GM19351 (cell line): Measurements from ENCODE around the gene NR1H4.
"Not testable (repeated sequence)": the region's sequence is repeated elsewhere in the genome, so short reads cannot be mapped to it uniquely, and the experiment has no call there.

Experiments used
- ATAC-seq: cut with Tn5 transposase; IDR thresholded peaks from one replicate; pipeline ENCODE4 v1.9.1; 2021; ENCODE audit warnings: mild to moderate bottlenecking, moderate library complexity; ENCODE audit not compliant: unreplicated experiment

NR1H4 gene

GRCh38 chr12:100565987-100566545, 92.4 kb downstream of the NR1H4 start:
- ATAC-seq: no peak

DNA sequence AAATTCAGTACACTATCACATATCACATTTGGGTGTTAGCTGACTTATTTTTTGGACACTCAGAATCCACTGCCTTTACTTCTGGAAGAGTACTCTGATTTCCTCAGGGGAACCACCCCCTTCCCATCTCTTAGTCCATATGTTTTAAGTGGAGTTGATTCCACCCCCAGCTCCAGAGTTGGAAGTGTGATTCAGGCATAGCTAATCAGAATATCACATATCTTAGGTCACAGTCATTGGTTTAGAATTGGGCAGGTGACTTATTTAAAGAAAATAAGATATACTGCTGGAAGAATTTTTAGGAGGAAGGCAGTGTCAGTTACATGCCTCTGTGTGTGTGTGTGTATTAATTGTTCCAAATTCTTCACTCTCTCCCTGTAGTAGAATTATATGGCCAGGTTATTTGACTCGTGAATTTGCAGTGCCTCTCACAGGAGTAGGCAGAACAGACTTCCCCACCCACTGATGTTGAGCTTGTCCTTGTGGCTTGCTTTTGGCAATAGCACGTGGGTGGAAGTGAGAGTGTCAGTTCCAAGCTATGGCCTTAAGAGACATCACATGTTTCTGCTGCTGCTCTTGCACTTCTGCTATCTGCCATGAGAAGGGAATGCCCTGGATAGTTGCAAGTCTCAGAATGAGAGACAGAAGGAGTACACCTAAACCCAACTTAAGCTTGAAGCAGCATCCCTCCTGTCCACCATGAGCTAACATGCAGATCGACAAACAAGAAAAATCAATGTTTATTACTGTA, 93.4 kb downstream of the NR1H4 start:
- ATAC-seq: peak; percentile 96

GRCh38 chr12:100567945-100568344, 94.3 kb downstream of the NR1H4 start:
- peak; percentile 30 for ATAC-seq

DNA sequence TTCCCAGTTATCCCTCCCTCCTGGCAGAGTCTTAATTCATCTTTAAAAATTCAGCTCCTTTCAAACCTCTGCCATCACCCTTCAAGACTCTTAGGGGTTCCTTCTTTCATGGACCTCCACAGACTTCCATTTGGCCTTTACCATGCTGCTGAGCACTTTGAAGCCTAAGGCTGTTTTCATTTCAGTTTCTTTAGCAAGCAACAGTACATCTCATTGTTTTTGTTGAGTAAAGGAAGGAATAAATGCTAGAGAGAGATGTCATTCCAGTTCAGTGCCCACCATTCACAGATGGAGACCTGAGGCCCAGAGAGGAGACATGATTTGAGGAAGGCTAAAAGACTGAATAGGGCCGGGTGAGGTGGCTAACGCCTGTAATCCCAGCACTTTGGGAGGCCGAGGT, 98.5 kb downstream of the NR1H4 start:
- no peak for ATAC-seq

DNA sequence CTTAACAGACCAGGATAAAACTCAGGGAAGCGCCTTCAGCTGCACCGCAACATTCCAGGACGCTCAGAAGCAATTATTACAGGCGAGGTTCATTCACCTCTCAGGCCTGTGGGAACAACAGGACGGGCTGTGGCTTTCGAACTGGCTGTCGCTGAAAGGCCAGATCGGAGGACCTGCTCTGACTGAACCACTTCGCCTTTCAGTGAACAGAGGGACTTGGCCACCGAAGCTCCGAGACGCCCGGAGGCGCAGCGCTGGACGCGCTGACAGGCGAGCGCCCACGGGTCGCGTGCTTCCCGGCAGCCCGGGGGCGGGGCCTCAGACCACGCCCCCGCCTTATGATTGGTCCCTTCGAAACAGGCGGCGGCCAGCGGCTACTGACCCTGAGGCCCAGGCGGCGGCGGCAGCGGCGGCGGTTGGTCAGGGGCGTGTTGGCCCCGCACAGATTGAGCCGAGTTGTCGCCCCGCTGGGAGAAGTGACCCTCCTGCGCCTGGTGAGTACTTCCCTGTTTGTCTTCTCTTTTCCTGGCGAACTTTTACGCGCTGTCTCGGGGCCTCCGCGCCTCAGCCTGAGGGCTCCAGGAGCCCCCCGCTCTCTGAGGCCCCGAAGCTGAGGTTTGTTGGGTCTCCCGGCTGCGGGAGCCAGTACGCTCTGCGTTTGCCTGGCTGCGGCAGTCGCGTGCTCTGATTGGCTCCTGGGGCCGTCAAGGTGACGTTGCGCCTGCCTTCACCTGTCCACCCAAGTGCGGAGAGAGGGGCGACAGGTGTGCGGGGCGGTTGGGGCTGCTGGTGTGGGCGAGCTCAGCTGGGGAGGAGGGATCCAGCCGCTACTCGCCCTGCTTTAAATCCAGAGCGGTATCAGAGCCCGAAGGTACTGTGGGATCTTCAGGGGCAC, 99.9 kb downstream of the NR1H4 start, which contains the start of gene GAS2L3:
Gene GAS2L3 (plus strand): TSS at position 393 of the 895 bp plus-strand sequence. CDS start 21,221 bp downstream, outside the sequence.
- ATAC-seq: peak; percentile 93

DNA sequence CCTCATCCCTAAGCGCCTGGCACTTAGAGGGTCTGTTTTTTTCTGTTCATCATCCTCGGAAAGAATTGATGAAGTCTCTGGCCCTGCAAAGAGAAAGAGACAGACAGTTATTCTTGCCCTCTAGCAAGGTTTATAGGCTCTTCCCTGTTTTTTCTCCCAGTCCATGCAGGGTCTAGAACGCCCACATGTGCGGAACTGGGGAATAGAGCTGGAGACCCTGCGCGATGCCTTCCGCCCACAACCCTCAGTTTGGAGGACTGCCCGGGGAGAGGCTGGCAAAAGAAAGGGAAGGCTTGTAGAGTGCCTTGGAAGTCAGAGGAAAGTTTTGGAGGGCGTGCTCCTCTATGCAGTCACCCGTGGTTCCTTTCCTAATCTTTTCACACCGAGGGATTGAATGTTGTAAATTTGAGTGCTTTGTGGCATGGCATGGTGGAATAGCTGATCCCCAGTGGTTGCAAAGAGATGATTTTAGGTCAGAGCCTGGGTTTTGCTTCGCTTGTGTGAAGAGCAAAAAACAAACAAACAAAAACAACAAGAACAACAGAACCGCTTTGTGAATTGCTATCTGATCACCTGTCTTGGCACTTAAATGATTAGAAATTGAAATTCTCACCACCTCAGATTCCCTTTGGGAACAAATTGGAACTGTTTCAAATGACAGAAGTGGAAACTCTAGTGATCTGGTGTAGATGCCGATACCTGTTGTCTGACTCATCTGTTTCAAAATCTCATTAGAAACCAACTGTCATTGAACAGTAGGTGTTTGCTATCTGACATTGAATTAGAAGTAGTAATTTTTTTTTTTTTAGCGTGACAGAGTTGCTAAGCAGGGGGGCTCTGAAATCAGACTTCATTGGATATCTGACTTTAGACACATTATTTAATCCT, 100.8 kb downstream of the NR1H4 start:
- no peak for ATAC-seq

- peak; percentile 29 for ATAC-seq
These were observed 102.8 kb downstream of the NR1H4 start for GRCh38 chr12:100576331-100577036.

DNA sequence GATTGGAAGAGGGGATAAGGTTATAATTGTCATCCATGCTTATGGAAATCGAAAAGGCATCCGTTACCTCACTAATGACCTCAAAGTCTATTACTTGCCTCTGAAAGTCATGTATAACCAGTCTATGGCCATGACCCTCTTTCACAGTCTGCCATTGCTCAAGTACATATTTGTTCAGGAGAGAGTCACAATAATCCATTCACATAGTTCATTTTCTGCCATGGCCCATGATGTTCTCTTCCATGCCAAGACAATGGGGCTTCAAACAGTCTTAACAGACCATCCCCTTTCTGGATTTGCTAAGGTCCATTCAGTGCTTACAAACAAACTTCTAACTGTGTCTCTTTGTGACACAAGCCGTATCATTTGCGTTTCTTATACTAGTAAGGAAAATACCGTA, 105.3 kb downstream of the NR1H4 start:
- ATAC-seq: no peak

DNA sequence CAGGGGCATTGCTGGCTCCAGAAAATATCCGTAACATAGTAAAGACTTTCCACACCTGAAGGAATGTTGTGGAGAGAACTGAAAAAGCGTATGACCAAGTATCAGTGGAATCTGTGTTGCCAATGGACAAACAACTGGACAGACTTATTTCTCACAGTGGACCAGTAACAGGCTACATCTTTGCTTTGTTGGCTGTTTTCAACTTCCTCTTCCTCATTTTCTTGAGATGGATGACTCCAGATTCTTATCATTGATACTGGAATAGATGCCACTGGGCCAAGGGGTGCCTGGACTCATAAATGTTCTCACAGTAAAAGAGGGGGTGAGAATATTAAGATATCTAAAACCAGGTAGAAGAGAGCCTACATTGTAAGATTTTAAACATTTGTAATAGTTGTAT, 106.2 kb downstream of the NR1H4 start:
- no peak for ATAC-seq

GRCh38 chr12:100584256-100584655, 110.6 kb downstream of the NR1H4 start:
- ATAC-seq: no peak

- ATAC-seq: no peak
These were observed 118.3 kb downstream of the NR1H4 start for GRCh38 chr12:100591979-100592378.

GRCh38 chr12:100593490-100593889, 119.8 kb downstream of the NR1H4 start:
- no peak for ATAC-seq

- no peak for ATAC-seq
These were observed 128.0 kb downstream of the NR1H4 start for GRCh38 chr12:100601626-100602025.

- not testable (repeated sequence) for ATAC-seq
These were observed 129.3 kb downstream of the NR1H4 start for GRCh38 chr12:100602997-100603396.

GRCh38 chr12:100608776-100609175, 135.1 kb downstream of the NR1H4 start:
- ATAC-seq: no peak

- ATAC-seq: no peak
These were observed 137.2 kb downstream of the NR1H4 start for GRCh38 chr12:100610666-100611430.

DNA sequence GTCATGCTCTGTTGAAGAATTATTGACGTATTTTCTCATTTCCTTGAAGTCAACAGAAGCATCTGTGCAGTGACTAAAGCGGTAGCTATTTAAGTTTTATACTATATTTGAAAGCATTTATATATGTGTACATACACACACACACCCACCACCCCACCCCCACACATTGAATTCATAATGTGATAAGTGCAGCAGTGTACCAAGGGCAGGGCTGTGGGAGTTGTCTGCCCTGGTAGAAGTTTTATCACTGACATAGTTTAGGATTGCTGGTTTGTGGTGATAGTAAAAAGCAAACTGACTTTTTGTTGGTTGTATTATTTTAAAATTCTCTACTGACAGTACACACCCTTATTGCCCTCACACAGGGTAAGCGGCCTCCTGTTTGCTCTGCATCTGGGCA, 138.9 kb downstream of the NR1H4 start:
- no peak for ATAC-seq
